Neutrophil (primary cell): Measurements from ENCODE around the gene ENTREP1.
"Not testable (repeated sequence)": the region's sequence is repeated elsewhere in the genome, so short reads cannot be mapped to it uniquely, and the experiment has no call there.

Source experiments
- H3K27ac ChIP-seq: fragments of 200-600 bp; sonication (generic); 2 replicates; pipeline ENCODE4 v1.5.1; 2016; ENCODE audit warnings: mild to moderate bottlenecking, moderate library complexity
- H3K27me3 ChIP-seq: fragments of 200-600 bp; sonication (generic); 2 replicates; pipeline ENCODE4 v1.6.0; 2016; ENCODE audit warnings: mild to moderate bottlenecking
- H3K36me3 ChIP-seq: fragments of 200-600 bp; sonication (generic); 2 replicates; pipeline ENCODE4 v1.5.1; 2017
- H3K4me1 ChIP-seq, 2 experiments: fragments of 200-600 bp in 1 of 2; sonication (generic) in 1 of 2; 1 replicate in 1 of 2; 2 replicates in 1 of 2; pipeline versions ENCODE4 v1.5.1 to v1.6.1; 2013 to 2016; ENCODE audit warnings: low read depth in 1 of 2, low read length in 1 of 2, mild to moderate bottlenecking in 1 of 2, moderate library complexity in 1 of 2; ENCODE audit not compliant: control insufficient read depth in 1 of 2, insufficient read depth in 1 of 2
- H3K4me3 ChIP-seq, 2 experiments: fragments of 200-600 bp in 1 of 2; sonication (generic) in 1 of 2; 1 replicate in 1 of 2; 2 replicates in 1 of 2; pipeline ENCODE4 v1.5.1; 2013 to 2016; ENCODE audit warnings: low read depth in 1 of 2, low read length in 1 of 2, mild to moderate bottlenecking in 1 of 2, moderate library complexity in 1 of 2
- H3K9me3 ChIP-seq: fragments of 200-600 bp; sonication (generic); 2 replicates; pipeline ENCODE4 v1.5.1; 2016
- TF ChIP-seq, protein P1 (sequence below): fragments of 200-600 bp; sonication (generic); IDR thresholded peaks from 2 replicates; pipeline ENCODE4 v1.5.1; 2016; ENCODE audit warnings: antibody characterized with exemption

Gene ENTREP1

DNA sequence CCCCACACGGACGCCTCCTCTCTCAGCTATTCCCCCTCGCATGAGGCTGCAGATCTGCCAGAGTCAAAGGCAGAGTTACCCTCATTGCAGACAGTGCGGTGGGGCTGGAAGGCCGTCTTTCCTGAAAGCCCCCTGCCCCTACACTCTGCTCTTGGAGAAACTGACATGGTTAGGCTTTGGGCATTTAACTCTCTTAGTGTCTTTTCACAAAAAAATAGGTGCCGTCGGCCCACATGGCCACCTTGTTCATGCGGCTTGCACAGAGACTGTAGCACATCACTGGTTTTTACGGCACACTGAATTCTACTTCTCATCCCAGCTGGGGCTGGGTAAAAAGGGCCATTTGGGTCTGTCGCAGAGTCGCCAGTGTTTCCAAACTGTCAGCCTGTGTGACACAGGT is 107.6 kb downstream of the ENTREP1 start:
- Histone ChIP-seq H3K27ac (no peak overlapping the region), H3K36me3 (no peaks in the 10 kb centered on the region), H3K9me3 (no peaks in the 10 kb centered on the region), H3K4me1 (no peaks in the 10 kb centered on the region), H3K4me3 (no peak overlapping the region), H3K27me3 (peaks cover 6% of the 10 kb centered on the region)
- TF ChIP-seq, protein P1, sequence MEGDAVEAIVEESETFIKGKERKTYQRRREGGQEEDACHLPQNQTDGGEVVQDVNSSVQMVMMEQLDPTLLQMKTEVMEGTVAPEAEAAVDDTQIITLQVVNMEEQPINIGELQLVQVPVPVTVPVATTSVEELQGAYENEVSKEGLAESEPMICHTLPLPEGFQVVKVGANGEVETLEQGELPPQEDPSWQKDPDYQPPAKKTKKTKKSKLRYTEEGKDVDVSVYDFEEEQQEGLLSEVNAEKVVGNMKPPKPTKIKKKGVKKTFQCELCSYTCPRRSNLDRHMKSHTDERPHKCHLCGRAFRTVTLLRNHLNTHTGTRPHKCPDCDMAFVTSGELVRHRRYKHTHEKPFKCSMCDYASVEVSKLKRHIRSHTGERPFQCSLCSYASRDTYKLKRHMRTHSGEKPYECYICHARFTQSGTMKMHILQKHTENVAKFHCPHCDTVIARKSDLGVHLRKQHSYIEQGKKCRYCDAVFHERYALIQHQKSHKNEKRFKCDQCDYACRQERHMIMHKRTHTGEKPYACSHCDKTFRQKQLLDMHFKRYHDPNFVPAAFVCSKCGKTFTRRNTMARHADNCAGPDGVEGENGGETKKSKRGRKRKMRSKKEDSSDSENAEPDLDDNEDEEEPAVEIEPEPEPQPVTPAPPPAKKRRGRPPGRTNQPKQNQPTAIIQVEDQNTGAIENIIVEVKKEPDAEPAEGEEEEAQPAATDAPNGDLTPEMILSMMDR = no peak

DNA sequence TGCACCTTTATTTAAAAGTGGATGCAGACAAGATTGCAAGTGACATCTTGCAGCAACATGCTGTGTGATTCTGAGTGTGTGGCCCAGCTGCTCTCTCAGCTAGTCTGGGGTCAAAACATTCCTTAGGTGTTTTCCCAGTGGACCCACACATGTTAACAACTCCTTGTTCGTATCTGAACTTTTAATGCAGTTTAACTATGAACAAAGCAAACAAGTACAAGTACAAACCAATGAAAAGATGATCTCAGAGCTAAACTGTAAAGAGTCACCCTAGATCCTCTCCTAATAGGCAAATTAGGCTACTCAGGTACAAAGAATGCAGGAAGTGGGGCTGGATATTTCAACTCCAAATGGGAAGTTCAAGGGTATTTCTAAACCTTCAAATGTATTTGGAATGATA is 108.4 kb downstream of the ENTREP1 start:
- no peaks in the 10 kb centered on the region for H3K9me3 ChIP-seq
- TF ChIP-seq, protein P1 = no peak

DNA sequence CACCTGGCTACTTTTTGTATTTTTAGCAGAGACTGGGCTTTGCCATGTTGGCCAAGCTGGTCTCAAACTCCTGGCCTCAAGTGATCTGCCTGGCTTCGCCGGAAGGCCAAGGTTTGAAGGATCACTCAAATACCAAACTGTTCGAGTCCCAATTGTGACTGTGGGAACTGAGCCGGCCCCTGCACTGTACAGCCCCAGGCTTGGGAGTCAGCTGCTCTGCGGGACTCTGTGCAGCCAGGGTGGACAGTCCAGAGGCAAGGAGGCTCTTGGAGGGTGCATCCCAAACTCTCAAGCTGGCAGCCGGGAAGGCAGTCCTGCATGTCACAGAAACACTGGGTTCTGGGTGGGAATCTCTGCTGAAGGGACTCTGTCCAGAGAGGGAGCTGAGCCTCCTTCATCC is 109.0 kb downstream of the ENTREP1 start:
- H3K4me1 ChIP-seq = no peaks in the 10 kb centered on the region
- no peak overlapping the region for H3K4me3 ChIP-seq
- no peaks in the 10 kb centered on the region for H3K36me3 ChIP-seq
- no peak overlapping the region for H3K27ac ChIP-seq
- TF ChIP-seq, protein P1 = no peak
- no peaks in the 10 kb centered on the region for H3K9me3 ChIP-seq
- H3K27me3 ChIP-seq = peaks cover 6% of the 10 kb centered on the region

More for the DNA sequence above, 108.4 kb downstream of the ENTREP1 start:
- Histone ChIP-seq H3K4me1 (no peaks in the 10 kb centered on the region), H3K4me3 (no peak overlapping the region), H3K27ac (no peak overlapping the region), H3K36me3 (no peaks in the 10 kb centered on the region), H3K27me3 (peaks cover 6% of the 10 kb centered on the region)

DNA sequence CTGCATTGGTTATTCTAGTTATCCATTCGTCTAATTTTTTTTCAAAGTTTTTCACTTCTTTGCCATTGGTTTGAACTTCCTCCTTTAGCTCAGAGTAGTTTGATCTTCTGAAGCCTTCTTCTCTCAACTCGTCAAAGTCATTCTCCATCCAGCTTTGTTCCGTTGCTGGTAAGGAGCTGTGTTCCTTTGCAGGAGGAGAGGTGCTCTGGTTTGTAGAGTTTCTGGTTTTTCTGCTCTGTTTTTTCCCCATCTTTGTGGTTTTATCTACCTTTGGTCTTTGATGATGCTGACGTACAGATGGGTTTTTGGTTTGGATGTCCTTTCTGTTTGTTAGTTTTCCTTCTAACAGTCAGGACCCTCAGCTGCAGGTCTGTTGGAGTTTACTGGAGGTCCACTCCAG is 114.6 kb downstream of the ENTREP1 start:
- H3K27me3 ChIP-seq = peaks cover 30% of the 10 kb centered on the region
- H3K9me3 ChIP-seq, H3K27ac ChIP-seq, H3K4me1 ChIP-seq, H3K4me3 ChIP-seq, H3K36me3 ChIP-seq: not testable (repeated sequence)

DNA sequence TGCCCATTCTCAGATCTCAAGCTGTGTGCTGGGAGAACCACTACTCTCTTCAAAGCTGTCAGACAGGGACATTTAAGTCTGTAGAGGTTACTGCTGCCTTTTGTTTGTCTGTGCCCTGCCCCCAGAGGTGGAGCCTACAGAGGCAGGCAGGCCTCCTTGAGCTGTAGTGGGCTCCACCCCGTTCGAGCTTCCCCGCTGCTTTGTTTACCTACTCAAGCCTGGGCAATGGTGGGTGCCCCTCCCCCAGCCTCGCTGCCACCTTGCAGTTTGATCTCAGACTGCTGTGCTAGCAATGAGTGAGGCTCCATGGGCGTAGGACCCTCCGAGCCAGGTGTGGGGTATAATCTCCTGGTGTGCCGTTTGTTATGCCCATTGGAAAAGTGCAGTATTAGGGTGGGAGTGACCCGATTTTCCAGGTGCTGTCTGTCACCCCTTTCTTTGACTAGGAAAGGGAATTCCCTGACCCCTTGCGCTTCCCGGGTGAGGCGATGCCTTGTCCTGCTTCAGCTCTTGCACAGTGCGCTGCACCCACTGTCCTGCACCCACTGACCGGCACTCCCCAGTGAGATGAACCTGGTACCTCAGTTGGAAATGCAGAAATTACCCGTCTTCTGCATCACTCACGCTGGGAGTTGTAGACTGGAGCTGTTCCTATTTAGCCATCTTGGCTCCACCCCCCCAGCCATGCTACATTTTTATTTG is 115.4 kb downstream of the ENTREP1 start:
- H3K27ac ChIP-seq, H3K4me3 ChIP-seq, H3K36me3 ChIP-seq, H3K9me3 ChIP-seq, H3K4me1 ChIP-seq: not testable (repeated sequence)
- peaks cover 37% of the 10 kb centered on the region for H3K27me3 ChIP-seq
